22Rv1 (cell line): ENCODE data around the gene LGALS9.
"Not testable (repeated sequence)": the region's sequence is repeated elsewhere in the genome, so short reads cannot be mapped to it uniquely, and the experiment has no call there.

Source experiments
- H3K27ac ChIP-seq: fragments of 450-650 bp; 2 replicates; pipeline ENCODE4 v1.5.1; 2017
- ZFX ChIP-seq: fragments of 450-650 bp; IDR thresholded peaks from 2 replicates; pipeline ENCODE4 v1.6.1; 2017; ENCODE audit warnings: antibody characterized with exemption, borderline replicate concordance
- TF ChIP-seq, protein P1 (sequence below): fragments of 450-650 bp; IDR thresholded peaks from 2 replicates; pipeline ENCODE4 v1.5.1; 2017; ENCODE audit warnings: mild to moderate bottlenecking

The LGALS9 gene

DNA sequence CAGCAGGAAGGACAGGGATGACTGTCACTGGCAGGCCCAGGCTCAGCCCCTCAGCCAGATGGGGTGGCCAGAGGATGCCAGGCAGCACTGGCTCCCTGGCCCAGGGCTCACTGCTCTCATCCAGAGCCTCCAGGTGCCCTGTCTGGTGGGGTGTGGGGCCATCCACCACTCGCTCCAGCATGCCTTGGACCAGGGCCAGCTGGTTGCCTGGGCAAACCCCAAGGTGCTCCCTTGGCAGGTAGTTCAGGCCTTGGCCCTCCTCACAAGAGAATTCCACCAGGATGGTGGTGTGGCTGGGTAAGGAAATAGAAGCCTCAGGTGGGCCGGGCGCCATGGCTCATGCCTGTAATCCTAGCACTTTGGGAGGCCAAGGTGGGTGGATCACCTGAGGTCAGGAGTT, 29.4 kb downstream of the LGALS9 start:
- TF ChIP-seq ZFX: no peak
- TF ChIP-seq, protein P1, sequence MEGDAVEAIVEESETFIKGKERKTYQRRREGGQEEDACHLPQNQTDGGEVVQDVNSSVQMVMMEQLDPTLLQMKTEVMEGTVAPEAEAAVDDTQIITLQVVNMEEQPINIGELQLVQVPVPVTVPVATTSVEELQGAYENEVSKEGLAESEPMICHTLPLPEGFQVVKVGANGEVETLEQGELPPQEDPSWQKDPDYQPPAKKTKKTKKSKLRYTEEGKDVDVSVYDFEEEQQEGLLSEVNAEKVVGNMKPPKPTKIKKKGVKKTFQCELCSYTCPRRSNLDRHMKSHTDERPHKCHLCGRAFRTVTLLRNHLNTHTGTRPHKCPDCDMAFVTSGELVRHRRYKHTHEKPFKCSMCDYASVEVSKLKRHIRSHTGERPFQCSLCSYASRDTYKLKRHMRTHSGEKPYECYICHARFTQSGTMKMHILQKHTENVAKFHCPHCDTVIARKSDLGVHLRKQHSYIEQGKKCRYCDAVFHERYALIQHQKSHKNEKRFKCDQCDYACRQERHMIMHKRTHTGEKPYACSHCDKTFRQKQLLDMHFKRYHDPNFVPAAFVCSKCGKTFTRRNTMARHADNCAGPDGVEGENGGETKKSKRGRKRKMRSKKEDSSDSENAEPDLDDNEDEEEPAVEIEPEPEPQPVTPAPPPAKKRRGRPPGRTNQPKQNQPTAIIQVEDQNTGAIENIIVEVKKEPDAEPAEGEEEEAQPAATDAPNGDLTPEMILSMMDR: no peak
- no peak overlapping the region for H3K27ac ChIP-seq

DNA sequence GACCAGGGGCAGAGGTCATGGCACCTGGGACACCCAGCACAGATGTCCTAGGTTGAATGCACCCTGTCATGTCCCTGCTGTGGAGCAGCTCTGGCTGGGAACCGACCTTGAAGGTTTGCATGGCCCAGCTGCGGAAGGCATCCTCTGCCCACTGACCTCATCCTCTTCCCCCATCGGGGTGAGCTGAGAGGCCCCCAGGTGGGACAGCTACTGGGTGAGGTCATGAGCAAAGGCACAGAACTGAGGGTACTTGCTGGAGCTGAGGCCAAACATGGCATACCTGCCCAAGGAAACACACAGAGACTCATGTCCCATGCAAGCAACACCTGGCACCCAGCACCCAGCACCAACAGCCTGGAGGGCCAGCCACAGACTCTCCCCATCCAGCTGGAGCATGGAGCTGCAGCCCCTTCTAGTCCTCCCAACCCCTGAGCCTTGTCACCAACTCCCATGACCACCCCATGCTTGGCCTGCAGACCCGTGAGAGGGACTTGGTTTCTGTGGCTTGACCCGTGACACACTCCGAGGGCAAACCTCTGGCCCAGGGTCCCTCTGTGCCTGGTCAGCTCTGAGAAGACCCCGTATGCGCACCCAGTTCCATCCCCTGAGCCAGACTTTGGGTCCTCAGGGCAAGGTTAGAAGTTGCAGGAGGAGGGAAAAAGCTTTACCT, 33.1 kb downstream of the LGALS9 start:
- TF ChIP-seq, protein P1: no peak
- no peak for TF ChIP-seq ZFX
- H3K27ac ChIP-seq: no peak overlapping the region

DNA sequence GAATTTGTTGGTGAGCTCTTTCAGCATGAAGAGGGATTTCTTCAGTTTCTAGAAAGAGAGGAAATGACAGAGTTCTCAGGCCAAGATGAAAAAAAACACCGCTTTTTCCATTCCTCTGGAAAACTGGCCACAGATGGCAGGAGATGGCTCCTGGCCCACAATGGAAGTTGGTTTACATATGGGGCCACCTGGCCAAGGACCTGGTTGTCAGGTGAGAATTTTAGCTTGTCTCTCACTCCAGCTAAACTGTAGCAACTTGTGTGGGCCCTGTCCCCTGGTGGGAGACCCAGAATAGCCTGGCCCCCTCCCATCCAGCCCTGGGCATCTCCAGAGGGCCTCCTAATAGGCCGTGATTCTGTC, 33.6 kb downstream of the LGALS9 start:
- H3K27ac ChIP-seq: no peak overlapping the region
- TF ChIP-seq, protein P1: no peak
- TF ChIP-seq ZFX: no peak

DNA sequence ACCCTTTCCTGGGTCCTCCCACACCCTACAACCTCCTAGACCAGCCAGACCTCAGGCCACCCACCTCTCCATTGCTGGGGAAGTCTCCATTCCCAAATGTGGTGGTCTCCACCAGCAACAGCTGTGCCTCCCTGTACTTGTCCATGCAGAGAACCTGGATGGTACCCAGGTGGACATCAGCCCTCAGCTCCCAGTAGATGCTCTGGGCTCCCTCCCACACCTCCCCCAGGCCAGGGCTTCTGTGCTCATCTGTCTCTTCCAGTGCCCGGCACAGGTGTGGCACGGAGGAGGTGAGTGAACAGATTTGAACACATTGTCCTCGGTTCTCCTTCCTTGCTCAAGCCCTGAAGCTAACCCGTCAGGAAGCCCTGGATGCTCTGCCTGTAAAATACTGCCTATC, 34.6 kb downstream of the LGALS9 start:
- TF ChIP-seq, protein P1: no peak
- TF ChIP-seq ZFX: no peak
- no peak overlapping the region for H3K27ac ChIP-seq

DNA sequence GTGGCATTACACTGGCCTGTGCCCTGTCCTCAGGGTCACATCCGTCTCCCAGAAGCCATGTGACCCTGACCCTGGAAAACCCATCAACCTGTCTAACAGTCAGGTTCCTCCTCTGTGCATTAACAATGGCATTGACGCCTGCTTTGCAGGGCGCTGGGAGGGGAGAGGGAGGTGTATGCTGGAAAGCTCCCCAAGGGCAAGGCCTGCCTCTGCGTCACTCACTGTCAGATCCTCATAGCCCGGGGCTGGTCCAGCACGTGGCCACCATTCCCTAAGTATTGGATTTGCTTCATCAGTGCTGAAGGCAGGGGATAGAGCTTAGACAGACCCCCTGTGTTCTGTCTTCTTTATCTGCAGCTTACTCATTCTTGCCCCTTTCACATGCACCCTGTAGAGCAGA, 35.3 kb downstream of the LGALS9 start:
- not testable (repeated sequence) for H3K27ac ChIP-seq

DNA sequence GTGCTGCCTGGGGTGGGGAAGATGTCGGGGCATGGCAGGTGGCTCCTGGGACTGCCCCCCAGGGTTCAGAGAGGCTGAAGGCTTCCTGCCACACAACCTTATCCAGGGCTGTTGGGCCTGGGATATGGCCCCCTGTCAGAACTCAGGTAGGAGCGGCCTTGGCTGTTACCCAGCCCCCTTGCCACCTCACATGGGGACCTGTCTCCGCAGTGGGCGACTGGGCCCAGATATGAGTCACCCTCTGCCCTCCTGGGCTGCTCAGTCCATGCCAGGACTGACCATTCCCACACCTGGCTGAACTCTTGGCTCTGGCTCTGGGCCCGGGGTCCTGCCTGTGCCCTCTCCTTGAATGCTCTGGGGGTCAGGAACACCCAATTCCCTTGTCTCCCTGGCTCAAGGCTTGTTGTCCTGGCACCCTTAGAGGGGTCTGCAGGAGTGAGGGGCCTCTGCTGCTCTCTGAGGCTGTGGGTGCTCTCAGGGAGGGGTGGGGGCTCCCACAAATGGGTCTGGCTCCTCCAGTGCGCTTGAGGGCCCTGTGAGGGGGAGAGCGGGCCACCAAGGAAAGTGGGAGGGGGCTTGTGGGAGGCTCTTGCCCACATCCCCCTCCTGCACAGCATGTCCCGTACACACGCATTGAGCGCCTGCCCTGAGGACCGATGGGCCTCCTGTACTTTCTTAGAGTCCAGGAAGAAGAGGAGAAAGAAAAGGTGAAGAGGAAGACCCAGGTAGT, 36.0 kb downstream of the LGALS9 start:
- H3K27ac ChIP-seq: no peak overlapping the region
- no peak for TF ChIP-seq ZFX
- TF ChIP-seq, protein P1: no peak

DNA sequence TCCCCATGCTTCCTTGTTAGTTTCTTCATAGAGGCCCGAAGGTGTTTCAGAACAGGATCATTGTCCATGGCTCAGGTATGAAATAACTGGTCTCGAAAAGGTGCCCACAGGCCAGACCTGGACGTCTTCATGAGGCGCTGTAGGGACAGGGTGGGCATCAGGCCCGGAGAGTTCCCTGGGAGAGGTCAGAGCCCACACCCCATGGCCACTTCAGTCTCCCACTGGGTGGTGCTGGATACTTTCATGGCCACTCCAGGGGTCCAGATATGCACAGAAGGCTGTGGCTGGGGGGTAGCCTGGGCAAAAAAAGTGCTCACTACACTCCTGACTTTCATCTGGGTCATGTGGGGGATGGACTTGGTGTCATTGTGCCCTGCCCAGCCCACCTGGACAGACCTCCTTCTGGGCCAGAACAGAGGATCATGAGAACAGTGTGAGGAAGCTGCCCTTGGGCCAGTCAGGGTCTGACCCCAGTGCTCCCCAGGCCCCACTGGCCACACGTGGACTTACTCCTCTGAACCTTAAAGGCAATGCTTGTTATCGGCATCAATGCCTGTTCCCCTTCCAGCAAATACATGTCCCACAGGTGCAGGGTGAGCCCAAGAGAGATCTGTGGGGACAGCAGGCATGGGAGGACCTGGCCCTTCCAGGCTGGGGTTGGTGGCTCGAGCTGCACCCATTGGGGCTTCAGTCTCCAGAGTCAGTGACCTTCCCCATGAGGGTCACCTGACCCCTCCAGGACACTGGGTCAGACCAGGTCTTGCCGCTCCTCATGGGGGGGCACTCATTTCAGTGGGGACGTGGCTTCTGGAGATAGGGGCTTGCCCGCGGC, 36.9 kb downstream of the LGALS9 start:
- TF ChIP-seq ZFX: no peak
- TF ChIP-seq, protein P1: no peak
- no peak overlapping the region for H3K27ac ChIP-seq
